GM18517 (cell line): ENCODE results near the gene SCUBE3.

ENCODE experiments used
- ATAC-seq: cut with Tn5 transposase; IDR thresholded peaks from one replicate; pipeline ENCODE4 v1.9.1; 2021; ENCODE audit warnings: mild to moderate bottlenecking, moderate library complexity; ENCODE audit not compliant: unreplicated experiment

SCUBE3 gene

DNA sequence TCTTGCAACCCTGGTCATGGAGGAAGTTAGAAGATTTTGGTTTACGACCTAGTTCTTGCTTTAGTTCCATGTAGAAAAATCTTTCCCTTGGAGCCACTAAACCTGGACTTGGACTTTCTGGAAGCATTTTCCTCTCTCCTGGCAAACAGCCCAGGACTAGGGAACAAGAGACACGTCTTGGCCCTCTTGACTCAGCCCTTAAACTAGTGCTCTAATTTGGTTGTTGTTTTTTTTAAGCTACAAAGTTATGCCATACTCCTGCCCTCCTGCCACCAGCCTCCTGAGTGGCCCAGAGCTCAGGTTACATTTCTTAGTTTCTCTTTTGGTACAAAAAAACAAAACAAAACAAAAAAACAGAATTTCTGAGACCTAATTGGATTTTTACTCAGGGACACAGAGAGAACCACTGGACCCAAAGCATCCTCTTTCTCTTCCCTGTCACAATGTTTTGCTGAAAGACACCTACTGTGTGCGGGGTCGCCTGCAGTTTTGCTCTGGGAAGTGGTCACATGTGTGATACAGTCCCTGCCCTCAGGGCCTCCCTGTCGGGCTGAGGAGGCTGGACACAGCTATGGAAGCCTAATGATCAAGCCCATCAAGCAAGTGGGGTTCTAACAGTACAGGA lies 32.3 kb upstream of the SCUBE3 start:
- no peak for ATAC-seq

DNA sequence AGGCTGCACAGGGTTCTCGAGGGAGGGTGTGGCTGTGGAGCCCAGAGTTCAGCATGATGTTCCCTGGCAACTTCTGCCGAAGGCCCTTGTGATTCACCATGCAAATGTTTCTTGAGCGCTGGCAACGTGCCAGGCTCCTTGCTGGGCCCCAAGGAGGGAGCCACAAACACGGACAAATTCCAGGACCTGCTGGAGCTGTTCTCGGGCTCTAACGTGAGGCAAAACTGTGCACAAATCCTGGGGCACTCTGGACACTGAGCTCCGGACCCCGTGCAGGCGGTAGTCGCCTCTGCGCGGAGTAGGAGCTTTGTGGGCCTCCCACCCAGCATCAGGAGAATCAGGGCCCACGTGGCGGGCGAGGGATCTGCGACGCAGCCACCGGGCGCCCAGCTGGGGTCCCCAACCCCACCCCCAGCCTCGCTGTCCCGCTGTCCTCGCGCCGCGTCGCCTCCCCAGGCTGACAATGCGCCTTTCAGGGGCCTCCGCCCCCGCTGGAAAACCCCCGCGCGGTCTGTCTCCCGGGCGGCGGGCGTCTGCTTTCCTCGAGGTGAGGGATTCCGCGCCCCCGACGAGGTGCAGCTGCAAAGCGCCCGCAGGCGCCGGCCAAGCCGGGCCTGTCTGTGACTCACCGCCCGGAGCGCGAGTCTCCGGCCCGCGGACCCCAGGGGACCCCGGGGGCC lies 31.7 kb upstream of the SCUBE3 start:
- no peak for ATAC-seq

DNA sequence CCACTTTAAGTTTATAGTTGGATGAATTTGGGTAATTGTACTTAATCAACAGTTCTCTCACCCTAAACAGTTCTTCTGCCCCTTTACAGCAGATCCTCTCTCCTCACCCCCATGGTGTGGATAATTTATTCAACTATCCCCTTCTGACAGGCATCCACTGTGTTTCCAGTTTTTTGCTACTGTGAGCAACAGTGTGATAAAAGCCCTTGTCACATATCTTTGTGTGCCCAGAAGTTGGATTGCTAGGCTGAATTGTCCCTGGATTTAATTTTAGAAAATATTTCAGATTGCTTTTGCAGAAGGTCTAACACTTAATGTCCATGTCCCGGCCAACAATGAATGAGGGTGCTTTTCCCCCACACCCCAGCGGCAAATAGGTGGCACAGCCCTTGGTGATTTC lies 30.5 kb upstream of the SCUBE3 start:
- ATAC-seq: no peak

DNA sequence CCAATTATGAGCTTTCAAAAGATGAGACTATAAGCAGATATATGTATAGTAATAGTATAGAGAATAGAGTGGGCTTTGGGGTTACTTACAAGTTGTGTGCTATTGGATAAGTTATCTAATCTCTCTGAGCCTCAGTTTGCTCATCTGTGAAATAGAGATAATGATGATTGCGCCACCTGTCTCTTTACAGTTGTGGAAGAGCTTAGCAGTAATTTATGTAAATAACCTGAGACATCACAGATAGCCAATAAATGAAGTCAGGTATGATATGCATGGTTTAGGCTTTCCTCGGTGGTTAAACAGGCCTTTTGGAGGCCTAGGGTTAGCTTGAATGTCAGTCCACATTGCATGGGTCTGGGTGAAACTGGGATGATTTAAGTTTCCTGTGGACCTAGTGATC lies 29.8 kb upstream of the SCUBE3 start:
- no peak for ATAC-seq

- no peak for ATAC-seq
These were observed 29.0 kb upstream of the SCUBE3 start for GRCh38 chr6:35184580-35185301.

DNA sequence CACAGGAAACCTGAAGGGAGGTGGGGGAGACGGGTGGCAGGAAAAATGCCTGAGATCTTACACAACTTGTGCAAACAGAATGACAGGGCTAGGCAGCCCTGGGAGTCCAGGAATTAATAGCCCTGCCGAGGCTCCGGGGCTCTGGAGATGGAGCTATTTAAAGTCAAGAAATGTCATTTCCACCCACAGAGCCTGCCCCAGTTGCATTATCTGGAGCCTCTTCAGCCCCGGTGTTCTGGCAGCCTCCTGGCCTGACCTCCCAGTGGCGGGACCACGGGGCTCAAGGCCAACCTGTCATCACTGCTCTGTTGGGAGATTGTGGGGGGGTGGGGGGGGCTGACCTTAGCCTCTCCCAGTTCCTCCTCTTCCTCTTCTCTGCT lies 28.5 kb upstream of the SCUBE3 start:
- no peak for ATAC-seq

DNA sequence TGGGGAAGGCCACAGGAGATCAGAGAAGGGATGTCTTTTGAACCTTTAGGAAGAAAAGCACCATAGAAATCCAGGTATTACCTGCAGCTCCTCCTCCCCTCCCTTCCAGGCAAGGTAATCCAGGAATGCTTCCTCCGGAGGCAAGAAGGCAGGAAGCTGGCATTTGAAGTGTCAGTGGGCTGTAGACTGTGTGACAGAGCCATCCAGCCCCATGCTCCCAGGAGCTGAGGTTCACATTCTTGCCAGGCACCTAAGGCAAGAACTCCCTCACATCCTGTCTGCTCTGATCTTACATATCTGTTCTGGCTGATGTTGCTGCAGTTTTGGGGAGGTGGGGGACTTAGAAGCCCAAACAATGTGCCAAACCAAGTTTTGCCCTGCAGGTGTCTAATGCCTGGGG lies 27.8 kb upstream of the SCUBE3 start:
- no peak for ATAC-seq

DNA sequence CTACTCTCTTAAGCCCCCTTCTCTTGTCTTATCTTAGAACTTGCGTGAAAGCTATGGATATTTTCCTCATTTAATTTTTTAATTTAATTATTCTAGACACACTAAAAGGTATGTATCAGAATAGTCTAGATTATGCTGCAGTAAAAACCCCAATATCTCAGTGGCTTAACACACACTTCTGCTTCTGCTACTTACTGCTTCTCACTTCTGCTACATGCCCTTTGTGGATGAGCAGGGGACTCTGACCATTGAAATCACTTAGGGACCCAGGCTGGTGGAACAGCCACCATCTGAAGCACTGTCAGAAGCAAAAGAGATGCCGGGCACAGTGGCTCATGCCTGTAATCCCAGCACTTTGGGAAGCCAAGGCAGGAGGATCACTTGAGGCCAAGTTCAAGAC lies 27.2 kb upstream of the SCUBE3 start:
- ATAC-seq: no peak

GRCh38 chr6:35188886-35189285 lies 24.9 kb upstream of the SCUBE3 start:
- no peak for ATAC-seq

GRCh38 chr6:35190306-35190705 lies 23.4 kb upstream of the SCUBE3 start:
- no peak for ATAC-seq

DNA sequence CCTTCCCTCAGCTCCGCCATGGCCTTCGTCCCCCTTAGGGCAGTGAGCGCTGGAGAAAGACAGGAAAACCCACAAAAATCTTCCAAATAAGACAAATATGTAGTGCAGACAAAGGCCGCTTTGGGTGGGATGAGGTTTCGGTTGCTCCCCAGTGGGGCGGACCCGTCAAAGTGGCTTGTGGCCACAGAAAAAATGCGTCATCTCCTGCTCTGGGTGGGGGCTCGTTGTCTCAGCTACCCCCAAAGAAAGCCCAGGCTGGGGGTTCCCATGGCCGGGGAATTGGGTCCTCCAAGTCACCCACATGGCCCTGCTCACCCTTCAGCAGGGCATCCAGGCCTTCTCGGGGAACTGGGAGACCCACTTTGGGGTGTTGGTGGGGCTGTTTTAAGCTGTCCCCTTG lies 21.9 kb upstream of the SCUBE3 start:
- no peak for ATAC-seq

DNA sequence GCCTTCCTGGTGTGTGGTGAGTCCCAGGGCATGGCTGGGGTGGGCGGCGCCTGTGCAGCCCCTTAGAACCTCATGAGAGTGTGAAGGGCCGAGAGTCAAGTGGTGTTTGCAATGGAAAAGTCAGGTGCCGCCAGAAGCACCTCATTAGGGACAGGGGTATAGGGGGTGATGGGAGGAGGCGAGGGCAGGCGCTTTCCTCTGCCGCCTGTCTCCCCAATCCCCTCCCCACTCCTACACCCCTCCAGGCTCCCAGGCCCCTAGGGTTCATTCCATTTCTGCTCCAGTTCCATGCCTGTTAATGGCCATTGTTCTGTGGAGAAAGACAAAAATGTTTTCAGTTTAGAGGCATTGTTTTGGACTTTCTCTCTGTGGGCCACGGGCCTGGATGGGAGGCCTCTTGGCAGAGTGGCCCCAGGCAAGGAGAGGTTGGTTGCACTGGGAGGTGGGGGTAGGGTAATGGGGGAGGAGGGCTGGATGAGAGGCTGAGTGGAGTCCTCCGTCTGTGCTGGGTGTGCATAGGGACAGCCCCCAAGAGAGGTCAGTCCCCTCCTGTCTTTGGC lies 21.4 kb upstream of the SCUBE3 start:
- ATAC-seq: no peak

- ATAC-seq: no peak
These were observed 19.4 kb upstream of the SCUBE3 start for GRCh38 chr6:35194390-35194789.

DNA sequence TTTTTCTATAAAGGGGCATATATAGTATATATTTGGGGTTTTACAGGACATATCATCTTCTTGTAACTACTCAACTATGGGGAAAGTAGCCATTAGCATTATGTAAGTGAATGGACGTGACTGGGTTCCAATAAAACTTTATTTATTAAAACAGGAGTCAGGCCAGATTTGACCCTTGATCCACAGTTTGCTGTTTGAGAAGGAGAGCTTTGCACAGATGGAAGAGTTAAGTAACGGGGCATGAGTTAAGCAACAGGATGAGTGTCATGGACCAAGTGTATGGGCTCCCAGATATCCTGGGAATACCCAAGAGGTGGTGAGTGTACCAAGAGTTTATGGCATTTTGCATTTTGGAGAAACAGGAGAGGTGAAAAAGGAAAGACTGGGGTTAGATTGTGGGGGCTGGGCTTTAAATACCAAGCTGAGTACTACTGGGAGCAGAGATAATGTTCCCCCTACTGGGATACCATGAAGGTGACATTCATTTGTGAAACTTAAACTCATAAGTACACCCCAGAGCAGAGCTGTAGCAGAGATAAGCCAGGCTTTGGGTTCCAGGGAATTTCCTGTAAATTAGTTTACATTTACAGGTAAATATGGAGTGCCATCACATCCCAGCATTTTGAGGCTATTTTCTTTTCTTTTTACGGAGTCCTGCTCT lies 18.5 kb upstream of the SCUBE3 start:
- no peak for ATAC-seq

GRCh38 chr6:35197196-35197595 lies 16.6 kb upstream of the SCUBE3 start:
- ATAC-seq: no peak

GRCh38 chr6:35199866-35200265 lies 13.9 kb upstream of the SCUBE3 start:
- ATAC-seq: no peak

- no peak for ATAC-seq
These were observed 11.7 kb upstream of the SCUBE3 start for GRCh38 chr6:35202066-35202546.

DNA sequence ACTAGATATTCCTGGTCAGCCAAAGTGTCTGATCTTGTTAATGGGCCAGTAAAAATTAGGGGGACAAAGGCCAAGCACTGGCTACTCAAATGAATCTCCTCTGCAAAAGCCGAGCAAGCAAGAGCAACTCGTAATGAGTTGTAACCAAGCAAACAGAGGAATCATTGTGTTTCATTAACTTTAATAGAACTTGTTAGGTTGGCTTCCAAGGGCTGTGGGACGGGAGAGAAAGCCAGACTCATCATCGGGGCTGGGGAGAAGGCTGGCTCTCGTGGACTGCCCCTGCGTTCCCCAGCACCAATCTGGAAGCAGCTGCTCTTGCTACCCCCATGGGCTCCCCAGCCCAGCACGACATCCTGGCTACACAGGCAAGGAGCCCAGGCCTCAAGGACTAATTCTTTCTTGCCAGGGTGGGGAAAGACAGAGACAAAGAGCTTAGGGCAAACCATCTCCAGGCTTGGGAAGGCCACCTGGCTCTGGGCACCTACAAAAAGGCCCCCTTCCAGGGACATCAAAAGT lies 10.5 kb upstream of the SCUBE3 start:
- no peak for ATAC-seq

- no peak for ATAC-seq
These were observed 10.1 kb upstream of the SCUBE3 start for GRCh38 chr6:35203680-35204079.

- ATAC-seq: no peak
These were observed 7.4 kb upstream of the SCUBE3 start for GRCh38 chr6:35206346-35206745.

DNA sequence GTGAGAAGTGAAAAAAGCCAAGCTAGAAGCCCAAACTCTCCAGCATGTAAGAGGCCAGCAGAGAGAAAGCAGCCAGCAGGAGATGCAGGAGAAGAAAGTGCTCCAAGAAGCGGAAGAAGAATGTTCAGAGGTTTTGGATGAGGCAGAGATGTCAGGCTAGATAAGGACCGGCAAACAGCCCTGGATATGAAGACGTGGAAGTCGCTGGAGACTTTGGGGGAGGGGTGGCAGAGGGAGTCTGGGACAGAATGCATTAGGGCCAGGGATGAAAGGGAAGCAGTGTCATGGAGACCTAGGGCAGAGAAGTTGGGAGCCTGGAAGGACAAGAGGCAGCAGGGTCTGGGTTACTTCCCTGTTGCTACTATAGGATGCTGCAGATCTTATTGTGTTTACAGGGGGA lies 5.3 kb upstream of the SCUBE3 start:
- no peak for ATAC-seq
